Measurements from ENCODE around the gene RBM33.

DNA sequence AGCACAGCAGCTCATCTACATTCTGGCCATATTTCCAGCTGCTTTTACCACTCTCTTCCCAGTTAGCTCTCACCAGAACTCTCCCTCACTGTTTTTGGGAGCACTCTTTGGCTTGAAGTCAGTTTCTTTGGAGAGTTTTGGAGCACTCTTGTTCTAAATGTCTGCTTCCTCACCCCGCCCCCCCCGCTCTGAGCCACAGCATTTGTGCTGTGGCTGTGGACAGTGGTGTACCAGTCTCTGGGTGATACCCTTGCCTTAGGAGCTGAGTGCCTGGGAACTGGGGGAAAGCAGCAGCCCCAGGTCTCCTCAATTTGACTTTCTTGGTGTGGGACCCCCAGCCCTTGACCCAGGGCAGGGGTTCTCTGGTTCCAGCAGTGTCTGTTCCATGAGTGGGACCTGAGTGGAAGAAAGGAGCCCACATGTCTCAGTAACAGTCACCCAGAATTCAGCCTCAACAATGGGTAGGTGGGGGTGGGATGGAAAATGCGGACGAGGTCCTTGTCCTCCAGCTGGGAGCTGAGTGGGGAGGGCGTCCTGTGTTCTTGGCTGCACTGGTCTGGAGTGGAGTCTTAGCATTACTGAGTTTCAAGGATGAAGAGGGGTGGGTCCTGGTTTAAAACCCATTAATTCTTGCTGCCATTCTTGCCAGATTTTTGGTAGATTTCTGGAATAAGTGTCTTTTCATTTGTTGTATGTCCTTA, 18.0 kb downstream of the RBM33 start:
- TF ChIP-seq TCF7L2 (IDR thresholded peaks at IDR 0.05; ENCODE audit: low read depth, low read length): no peak
- TF ChIP-seq, protein P1, sequence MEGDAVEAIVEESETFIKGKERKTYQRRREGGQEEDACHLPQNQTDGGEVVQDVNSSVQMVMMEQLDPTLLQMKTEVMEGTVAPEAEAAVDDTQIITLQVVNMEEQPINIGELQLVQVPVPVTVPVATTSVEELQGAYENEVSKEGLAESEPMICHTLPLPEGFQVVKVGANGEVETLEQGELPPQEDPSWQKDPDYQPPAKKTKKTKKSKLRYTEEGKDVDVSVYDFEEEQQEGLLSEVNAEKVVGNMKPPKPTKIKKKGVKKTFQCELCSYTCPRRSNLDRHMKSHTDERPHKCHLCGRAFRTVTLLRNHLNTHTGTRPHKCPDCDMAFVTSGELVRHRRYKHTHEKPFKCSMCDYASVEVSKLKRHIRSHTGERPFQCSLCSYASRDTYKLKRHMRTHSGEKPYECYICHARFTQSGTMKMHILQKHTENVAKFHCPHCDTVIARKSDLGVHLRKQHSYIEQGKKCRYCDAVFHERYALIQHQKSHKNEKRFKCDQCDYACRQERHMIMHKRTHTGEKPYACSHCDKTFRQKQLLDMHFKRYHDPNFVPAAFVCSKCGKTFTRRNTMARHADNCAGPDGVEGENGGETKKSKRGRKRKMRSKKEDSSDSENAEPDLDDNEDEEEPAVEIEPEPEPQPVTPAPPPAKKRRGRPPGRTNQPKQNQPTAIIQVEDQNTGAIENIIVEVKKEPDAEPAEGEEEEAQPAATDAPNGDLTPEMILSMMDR (IDR thresholded peaks at IDR 0.05): no peak
- TF ChIP-seq POLR2AphosphoS5 (IDR thresholded peaks at IDR 0.05; ENCODE audit: low read depth, low read length): no peak
